HG02884 (cell line): ENCODE data around the gene SPON2.

Source experiments
- ATAC-seq: cut with Tn5 transposase; IDR thresholded peaks from one replicate; pipeline ENCODE4 v1.9.1; 2021; ENCODE audit warnings: mild to moderate bottlenecking, moderate library complexity; ENCODE audit not compliant: unreplicated experiment

SPON2 gene

GRCh38 chr4:1195109-1195671 is 22.8 kb upstream of the SPON2 start:
- ATAC-seq: no peak

DNA sequence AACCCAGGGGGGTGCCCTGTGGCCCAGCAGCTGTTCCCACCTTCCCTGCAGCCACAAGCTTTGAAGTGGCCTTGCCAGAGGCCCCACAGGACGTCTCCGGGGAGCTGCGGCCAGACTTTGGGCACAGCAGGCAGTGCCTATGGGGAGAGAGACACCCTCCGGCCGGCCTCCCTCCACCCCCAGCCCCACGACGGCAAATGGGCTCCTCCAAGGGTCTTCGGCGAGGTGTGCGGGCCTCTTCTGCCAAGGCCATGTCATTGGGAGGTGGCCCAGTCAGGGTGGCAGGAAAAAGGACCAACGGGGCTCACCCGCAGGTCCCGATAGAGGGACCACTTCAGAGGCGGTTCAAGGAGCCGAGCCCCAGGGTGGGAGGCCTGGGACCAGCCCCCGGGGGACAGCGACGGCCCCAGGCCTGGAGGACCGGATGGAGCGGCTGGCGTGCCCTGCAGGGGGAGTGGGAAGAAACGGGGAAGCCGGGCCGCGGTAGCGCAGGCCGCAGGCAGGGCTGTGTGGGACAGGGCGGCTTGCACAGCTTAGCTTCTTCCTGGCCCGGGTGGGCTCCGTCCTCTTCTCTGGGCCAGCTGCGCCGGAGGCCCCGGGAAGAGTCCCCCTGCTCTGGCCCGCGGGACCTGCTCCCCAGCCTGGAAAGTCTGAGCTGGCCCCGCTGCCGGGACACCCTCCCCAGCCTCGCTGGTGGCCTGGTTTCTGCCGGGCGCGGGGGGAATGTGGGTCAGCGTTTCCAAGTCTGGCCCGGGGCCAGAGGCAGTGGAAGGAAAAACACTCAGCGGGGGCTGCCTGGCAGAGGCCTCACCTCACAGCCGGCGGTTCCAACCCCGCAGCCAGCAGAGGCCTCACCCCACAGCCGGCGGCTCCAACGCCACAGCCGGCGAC is 21.9 kb upstream of the SPON2 start:
- no peak for ATAC-seq

DNA sequence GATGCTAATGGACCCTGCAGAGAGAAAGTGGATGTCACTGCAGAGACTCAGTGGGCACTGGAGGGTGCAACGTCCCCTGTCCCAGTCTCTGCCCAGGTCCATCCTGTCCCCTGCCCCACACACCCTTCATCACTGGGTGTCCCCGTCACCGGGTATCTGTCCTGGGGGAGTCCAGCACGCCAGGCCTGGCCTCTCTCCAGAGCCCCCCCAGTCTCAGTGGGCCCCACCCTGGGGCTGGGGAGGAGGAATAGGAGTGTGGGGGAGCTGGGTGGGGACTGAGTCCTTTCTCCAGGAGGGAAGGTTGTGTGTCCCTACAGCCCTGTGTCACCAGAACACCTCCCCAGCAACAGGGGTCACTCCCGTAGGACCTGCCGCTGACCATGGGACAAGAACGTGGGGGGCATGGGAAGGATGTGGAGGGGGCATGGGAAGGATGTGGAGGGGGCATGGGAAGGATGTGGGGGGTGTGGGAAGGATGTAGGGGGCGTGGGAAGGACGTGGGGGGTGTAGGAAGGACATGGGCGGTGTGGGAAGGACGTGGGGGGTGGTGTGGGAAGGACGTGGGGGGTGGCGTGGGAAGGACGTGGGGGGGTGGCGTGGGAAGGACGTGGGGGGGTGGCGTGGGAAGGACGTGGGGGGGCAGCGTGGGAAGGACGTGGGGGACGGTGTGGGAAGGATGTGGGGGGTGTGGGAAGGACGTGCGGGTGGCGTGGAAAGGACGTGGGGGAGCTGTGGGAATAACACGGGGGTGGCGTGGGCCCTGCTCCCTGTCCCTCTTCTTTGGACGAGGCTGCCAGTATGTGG is 21.0 kb upstream of the SPON2 start:
- ATAC-seq: no peak

DNA sequence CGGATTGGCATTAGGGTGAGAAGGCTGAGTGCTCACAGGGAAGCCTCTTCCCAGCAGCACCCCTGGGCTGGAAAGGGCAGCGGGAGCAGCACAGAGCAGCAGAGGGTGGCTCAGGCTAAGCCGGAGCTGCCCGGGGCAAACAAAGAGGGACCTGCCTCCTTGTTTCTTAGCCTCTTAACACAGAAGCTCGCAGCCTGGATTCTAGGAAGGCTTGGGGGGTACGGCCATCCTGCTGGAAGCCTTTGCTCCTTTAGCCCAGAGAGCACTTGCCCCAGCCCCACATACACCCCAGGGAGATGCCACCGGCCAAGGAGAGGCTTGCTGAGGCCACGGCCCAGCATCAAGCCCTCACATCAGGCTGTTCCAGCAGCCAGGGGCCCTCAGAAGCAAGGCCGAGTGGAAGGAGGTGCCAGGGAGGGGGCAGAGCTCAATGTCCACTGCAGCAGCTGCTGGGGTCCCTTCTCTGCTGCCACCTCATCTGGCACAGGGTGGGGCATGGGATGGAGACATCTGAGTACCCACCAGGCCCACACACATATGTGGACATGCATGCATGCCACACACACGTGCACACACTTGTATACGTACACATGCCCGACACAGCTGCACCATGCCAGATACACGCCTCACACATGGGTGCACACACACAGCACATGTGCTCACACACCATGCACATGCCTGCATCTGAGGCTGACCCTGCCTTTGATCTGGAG is 20.3 kb upstream of the SPON2 start:
- no peak for ATAC-seq

- no peak for ATAC-seq
Measured at GRCh38 chr4:1192091-1192492, 19.7 kb upstream of the SPON2 start.

- ATAC-seq: no peak
Measured at GRCh38 chr4:1191621-1192020, 19.2 kb upstream of the SPON2 start.

DNA sequence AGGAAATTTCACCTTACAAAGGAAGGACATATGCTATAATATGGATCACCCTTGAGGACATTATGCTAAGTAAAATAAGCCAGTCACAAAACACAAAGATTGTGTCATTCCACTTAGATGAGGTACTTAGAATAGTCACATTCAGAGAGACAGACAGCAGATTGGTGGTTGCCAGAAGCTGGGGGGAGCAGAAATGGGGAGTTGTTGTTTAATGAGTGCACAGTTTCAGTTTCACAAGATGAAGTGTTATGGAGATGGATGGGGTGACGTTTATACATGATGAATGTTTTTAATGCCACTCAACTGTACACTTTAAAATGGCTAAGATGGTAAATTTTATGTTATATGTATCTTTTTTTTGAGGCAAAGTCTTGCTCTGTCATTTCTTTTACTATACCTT is 14.8 kb upstream of the SPON2 start:
- ATAC-seq: no peak

DNA sequence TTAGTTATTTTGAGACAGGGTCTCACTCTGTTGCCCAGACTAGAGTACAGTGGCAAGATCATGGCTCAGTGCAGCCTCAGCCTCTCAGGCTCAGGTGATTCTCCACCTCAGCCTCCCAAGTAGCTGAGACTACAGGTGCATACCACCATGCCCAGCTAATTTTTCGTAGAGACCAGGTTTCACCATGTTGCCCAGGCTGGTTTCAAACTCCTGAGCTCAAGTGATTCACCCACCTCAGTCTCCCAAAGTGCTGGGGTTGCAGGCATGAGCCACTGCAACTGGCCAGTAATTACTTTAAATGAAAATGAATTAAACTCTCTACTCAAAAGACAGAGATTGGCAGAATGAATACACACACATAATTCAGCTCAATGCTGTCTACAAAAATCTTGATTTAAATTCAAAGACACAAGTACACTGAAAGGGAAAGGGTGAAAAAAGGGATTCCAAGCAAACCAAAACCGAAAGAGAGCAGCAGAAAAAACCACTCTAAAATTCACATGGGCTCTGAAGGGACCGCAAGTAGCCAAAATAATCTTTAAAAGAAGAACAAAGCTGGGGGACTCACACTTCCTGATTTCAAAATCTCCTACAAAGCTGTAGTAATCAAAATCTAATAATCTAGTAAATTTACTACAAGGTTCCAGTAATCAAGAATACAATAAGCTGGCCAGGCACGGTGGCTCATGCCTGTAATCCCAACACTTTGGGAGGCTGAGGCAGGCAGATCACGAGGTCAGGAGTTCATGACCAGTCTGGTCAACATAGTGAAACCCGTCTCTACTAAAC is 11.8 kb upstream of the SPON2 start:
- ATAC-seq: no peak

- ATAC-seq: no peak
Measured at GRCh38 chr4:1182313-1182712, 9.9 kb upstream of the SPON2 start.

- ATAC-seq: no peak
Measured at GRCh38 chr4:1180663-1181062, 8.3 kb upstream of the SPON2 start.

DNA sequence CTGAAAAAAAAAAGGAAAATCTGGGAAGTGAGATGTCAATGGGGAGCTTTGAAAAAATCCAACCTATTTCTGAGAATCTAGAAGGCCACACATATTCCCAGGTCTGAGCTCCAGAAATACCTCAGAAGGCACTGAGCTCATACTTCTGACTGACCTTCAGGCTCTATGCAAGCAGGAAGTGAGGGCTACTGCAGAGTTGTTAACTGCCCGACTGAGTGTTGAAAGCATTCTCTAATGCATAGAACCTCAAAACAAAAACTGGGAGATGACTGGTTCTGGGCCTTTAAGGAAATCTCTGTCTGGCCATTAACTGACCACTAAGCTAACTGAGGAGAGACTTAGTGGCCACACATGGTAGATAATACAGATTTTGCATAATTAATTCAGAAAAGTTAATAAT is 7.6 kb upstream of the SPON2 start:
- no peak for ATAC-seq

GRCh38 chr4:1179089-1179441 is 6.7 kb upstream of the SPON2 start:
- no peak for ATAC-seq

DNA sequence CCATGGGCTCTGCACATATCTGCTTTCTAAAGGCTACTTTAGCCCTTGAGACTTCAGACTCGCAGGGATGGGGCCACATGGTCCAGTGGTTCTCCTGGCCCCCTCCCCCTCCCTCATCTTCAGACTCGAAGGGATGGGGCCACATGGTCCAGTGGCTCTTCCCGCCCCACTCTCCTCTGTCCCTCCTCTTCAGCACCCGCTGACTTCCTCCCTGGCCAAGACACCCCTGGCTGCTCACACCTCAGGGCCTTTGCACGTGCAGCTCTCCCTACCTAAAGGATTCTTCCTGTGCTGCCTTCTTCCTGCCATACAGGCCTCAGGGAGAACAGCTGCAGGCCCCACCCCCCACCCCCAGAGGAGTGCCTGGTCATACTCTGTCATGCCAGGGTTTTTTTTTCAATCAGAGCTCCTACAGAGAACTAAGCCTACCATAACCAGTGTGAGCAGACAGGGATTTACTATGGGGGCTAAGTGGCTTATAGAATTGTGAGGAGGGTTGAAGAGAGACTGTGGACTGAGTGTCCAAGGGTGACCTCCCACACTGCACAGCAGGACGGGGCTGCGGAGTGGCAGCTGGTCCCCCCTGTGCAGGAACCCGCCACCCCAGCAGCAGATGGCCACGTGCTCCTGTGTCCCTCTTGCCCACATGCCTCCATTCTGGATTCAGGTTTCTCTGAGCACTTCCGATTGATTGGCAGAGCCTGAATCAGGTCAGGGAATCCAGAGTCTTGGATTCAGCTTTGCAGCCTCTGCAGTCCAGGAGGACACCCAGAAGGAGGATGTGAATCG is 6.1 kb upstream of the SPON2 start:
- no peak for ATAC-seq

DNA sequence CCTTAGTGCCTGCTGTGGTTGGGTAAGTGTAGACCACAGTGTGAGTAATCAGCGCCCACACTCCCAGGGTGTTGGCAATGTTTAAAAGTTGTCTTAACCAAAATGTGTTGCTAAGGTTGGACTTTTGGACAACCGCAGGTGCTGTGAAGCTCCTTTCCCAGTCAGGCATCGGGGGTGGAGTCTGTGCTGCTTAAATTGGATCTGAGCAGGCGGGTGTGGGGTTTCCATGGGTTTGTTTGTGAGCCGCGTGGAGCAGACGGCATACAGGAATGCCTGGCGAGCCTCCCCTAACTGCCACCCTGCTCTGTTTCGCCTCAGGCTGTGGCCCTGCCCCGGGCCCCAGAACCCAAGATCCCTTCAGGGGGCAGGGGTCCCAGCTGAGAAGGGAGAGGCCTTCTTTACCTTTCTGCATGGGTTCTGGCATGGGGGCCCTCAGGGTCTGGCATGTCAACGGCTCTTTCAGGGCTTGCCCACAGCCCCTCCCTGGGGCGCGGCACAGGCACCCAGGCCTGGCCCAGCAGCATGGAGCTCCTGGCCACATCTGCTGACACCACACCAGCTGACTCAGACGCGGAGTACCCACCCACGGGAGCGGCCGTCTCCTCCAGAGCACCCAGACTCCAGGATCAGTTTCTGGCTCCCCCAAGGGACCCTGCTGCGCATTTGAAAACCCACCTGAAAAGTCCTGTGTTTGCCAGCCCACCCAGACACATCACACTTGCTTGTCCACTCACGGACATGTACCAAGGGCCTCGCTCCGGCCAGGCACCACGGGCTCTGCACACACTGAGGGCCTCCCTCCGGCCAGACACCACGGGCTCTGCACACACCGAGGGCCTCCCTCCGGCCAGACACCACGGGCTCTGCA is 5.1 kb upstream of the SPON2 start:
- no peak for ATAC-seq

GRCh38 chr4:1176398-1177273 is 4.3 kb upstream of the SPON2 start:
- ATAC-seq: no peak

GRCh38 chr4:1175635-1176229 is 3.3 kb upstream of the SPON2 start:
- ATAC-seq: no peak

GRCh38 chr4:1174941-1175634 is 2.7 kb upstream of the SPON2 start:
- ATAC-seq: no peak
